Mucosa of stomach (tissue), 1 donor: ENCODE data around the gene NET1.
A peak's percentile ranks its signal among the peaks of the same experiment; 100 is the strongest.

ENCODE experiments used
- H3K27me3 ChIP-seq: one replicate; pipeline ENCODE4 v1.7.0; 2013; ENCODE audit warnings: mild to moderate bottlenecking, low read length; ENCODE audit not compliant: control insufficient read depth, insufficient read depth
- H3K36me3 ChIP-seq: one replicate; pipeline ENCODE4 v1.7.0; 2013; ENCODE audit warnings: low read length; ENCODE audit not compliant: control insufficient read depth, insufficient read depth
- H3K4me1 ChIP-seq: one replicate; pipeline ENCODE4 v1.7.0; 2013; ENCODE audit warnings: mild to moderate bottlenecking, low read length; ENCODE audit not compliant: control insufficient read depth, insufficient read depth
- H3K4me3 ChIP-seq: one replicate; pipeline ENCODE4 v1.7.0; 2013; ENCODE audit warnings: low read length
- H3K9ac ChIP-seq: one replicate; pipeline ENCODE4 v1.7.0; 2013; ENCODE audit warnings: mild to moderate bottlenecking, low read length, moderate library complexity
- H3K9me3 ChIP-seq: one replicate; pipeline ENCODE4 v1.7.0; 2013; ENCODE audit warnings: mild to moderate bottlenecking, low read length, moderate library complexity; ENCODE audit not compliant: control insufficient read depth
- donor health status: Pancreatic carcinoma.

The NET1 gene

GRCh38 chr10:5496261-5497250 lies 84.2 kb downstream of the NET1 start:
- Histone ChIP-seq H3K36me3 (no peaks in the 10 kb centered on the region), H3K9ac (peak overlapping the region; percentile 40), H3K9me3 (no peaks in the 10 kb centered on the region), H3K4me1 (peaks cover 30% of the 10 kb centered on the region), H3K27me3 (no peaks in the 10 kb centered on the region), H3K4me3 (no peak overlapping the region)

GRCh38 chr10:5497289-5497688 lies 84.9 kb downstream of the NET1 start:
- no peak overlapping the region for H3K9ac ChIP-seq
- H3K4me3 ChIP-seq: no peak overlapping the region
- no peaks in the 10 kb centered on the region for H3K9me3 ChIP-seq
- H3K36me3 ChIP-seq: no peaks in the 10 kb centered on the region
- H3K27me3 ChIP-seq: no peaks in the 10 kb centered on the region
- peaks cover 36% of the 10 kb centered on the region for H3K4me1 ChIP-seq

GRCh38 chr10:5497948-5498730 lies 85.8 kb downstream of the NET1 start:
- no peaks in the 10 kb centered on the region for H3K36me3 ChIP-seq
- no peaks in the 10 kb centered on the region for H3K9me3 ChIP-seq
- peaks cover 42% of the 10 kb centered on the region for H3K4me1 ChIP-seq
- H3K4me3 ChIP-seq: no peak overlapping the region
- H3K9ac ChIP-seq: no peak overlapping the region
- no peaks in the 10 kb centered on the region for H3K27me3 ChIP-seq

- no peak overlapping the region for H3K4me3 ChIP-seq
- H3K9ac ChIP-seq: no peak overlapping the region
- peaks cover 42% of the 10 kb centered on the region for H3K4me1 ChIP-seq
- no peaks in the 10 kb centered on the region for H3K27me3 ChIP-seq
- no peaks in the 10 kb centered on the region for H3K36me3 ChIP-seq
- H3K9me3 ChIP-seq: no peaks in the 10 kb centered on the region
Measured at GRCh38 chr10:5498791-5499492, 86.6 kb downstream of the NET1 start.

- no peak within 1 kb of the TSS for H3K9ac ChIP-seq
- H3K9me3 ChIP-seq: no peaks in the 10 kb centered on the region
- peaks cover 47% of the 10 kb centered on the region for H3K4me1 ChIP-seq
- H3K36me3 ChIP-seq: no peaks in the 10 kb centered on the region
- H3K27me3 ChIP-seq: no peaks in the 10 kb centered on the region
- H3K4me3 ChIP-seq: no peak within 1 kb of the TSS
Measured at GRCh38 chr10:5499493-5500140, 87.3 kb downstream of the NET1 start, which contains the start of gene CALML5. Gene CALML5 (minus strand): TSS chr10:5499570. CDS start chr10:5499438, 132 bp downstream.

- Histone ChIP-seq H3K4me1 (peaks cover 49% of the 10 kb centered on the region), H3K4me3 (no peak overlapping the region), H3K9ac (no peak overlapping the region), H3K27me3 (no peaks in the 10 kb centered on the region), H3K36me3 (no peaks in the 10 kb centered on the region), H3K9me3 (no peaks in the 10 kb centered on the region)
Measured at GRCh38 chr10:5500162-5500670, 87.9 kb downstream of the NET1 start.

GRCh38 chr10:5500910-5501309 lies 88.6 kb downstream of the NET1 start:
- H3K4me1 ChIP-seq: peaks cover 53% of the 10 kb centered on the region
- H3K27me3 ChIP-seq: no peaks in the 10 kb centered on the region
- H3K9me3 ChIP-seq: no peaks in the 10 kb centered on the region
- no peak overlapping the region for H3K4me3 ChIP-seq
- no peak overlapping the region for H3K9ac ChIP-seq
- no peaks in the 10 kb centered on the region for H3K36me3 ChIP-seq

- H3K4me3 ChIP-seq: no peak overlapping the region
- no peaks in the 10 kb centered on the region for H3K9me3 ChIP-seq
- peaks cover 56% of the 10 kb centered on the region for H3K4me1 ChIP-seq
- no peaks in the 10 kb centered on the region for H3K36me3 ChIP-seq
- no peak overlapping the region for H3K9ac ChIP-seq
- H3K27me3 ChIP-seq: no peaks in the 10 kb centered on the region
Measured at GRCh38 chr10:5502061-5502521, 89.7 kb downstream of the NET1 start.

- peaks cover 59% of the 10 kb centered on the region for H3K4me1 ChIP-seq
- H3K4me3 ChIP-seq: no peak overlapping the region
- no peaks in the 10 kb centered on the region for H3K27me3 ChIP-seq
- H3K9me3 ChIP-seq: no peaks in the 10 kb centered on the region
- H3K36me3 ChIP-seq: no peaks in the 10 kb centered on the region
- H3K9ac ChIP-seq: no peak overlapping the region
Measured at GRCh38 chr10:5502571-5503476, 90.5 kb downstream of the NET1 start.

- no peaks in the 10 kb centered on the region for H3K9me3 ChIP-seq
- no peak overlapping the region for H3K9ac ChIP-seq
- H3K4me1 ChIP-seq: peaks cover 59% of the 10 kb centered on the region
- H3K36me3 ChIP-seq: no peaks in the 10 kb centered on the region
- no peaks in the 10 kb centered on the region for H3K27me3 ChIP-seq
- no peak overlapping the region for H3K4me3 ChIP-seq
Measured at GRCh38 chr10:5503477-5503835, 91.1 kb downstream of the NET1 start.
